HG03439 (cell line): Measurements from ENCODE around the gene SPI1.

Source experiments
- ATAC-seq: cut with Tn5 transposase; IDR thresholded peaks from one replicate; pipeline ENCODE4 v1.9.1; 2021; ENCODE audit warnings: mild to moderate bottlenecking, moderate library complexity; ENCODE audit not compliant: unreplicated experiment

Gene SPI1

DNA sequence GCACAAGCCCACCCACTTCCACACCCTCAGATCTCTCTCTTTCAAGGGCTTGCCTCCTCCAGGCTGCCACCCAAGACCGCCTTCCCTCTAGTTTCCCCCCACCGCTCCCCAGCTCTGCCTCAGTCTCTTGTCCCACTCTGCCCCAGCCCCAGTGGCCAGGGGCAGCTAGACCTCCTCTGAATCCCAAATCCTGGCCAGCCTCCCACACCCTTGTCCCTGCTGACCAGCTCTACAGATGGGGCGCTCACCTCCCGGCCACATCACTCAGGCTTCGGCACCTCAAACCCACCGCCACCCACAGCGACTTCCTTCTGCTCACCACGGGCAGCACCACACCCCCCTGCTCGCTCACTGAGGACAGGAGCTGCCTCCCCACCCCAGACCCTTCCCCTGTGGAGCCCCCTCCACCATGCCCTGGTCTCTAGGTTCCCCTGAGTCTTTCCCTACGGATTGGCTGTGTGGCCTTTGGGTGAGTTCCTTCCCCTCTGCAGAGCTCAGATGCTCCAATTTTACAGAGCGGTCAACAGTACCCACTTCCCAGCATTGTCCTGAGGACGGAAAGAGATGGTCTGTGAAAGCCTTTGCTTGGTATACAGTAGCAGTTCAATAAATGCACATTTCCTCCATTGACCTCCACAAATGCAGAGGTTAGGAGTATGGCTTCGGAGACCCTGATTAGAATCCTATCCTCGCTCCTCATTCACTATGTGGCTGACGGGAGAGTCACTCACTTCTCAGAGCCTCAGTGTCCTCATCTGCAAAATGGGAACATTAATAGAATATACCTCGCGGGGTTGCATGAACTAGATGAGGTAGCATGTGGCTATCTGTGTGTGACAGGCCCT lies 11.5 kb upstream of the SPI1 start:
- ATAC-seq: no peak

DNA sequence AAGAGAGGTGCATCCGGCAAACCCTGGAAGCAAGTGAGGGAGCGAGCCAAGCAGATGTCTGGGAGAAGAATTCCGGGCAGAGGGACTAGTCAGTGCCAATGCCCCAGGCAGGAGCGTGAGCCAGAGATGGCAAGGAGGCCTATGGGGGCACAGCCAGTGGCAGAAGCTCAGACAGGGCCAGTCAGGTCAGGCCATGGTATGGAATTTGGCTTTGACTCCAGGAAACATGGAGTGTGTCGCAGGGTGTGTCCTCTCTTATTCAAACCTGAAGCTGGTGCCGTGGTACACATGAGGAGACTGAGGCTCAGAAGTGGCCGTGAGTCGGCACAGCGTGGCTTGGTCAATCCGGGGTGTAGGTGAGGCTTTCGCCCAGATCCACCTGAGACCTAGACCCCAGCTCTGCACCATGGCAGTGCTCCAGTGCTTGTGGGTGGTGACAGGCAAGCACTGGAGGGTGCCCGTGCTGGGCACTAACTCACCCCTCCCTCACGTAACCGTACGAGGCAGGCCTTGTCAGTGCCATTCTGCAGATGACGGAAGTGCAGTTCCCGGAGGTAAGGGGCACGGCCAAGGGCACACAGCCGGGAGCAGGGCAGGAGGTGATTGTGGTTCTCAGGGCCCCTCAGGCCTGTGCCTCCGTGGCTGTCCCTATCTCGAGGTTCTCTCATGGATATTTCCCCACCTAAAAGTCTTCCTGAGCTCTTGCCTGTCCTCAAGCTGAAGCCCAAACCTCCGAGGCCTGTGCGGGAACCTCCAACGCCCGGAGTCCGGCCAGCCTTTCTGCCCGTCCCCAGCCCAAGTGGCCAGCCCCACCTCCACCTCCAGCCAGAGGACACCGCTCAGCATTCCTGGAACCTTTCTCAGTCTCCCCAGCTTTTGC lies 10.6 kb upstream of the SPI1 start:
- ATAC-seq: no peak

DNA sequence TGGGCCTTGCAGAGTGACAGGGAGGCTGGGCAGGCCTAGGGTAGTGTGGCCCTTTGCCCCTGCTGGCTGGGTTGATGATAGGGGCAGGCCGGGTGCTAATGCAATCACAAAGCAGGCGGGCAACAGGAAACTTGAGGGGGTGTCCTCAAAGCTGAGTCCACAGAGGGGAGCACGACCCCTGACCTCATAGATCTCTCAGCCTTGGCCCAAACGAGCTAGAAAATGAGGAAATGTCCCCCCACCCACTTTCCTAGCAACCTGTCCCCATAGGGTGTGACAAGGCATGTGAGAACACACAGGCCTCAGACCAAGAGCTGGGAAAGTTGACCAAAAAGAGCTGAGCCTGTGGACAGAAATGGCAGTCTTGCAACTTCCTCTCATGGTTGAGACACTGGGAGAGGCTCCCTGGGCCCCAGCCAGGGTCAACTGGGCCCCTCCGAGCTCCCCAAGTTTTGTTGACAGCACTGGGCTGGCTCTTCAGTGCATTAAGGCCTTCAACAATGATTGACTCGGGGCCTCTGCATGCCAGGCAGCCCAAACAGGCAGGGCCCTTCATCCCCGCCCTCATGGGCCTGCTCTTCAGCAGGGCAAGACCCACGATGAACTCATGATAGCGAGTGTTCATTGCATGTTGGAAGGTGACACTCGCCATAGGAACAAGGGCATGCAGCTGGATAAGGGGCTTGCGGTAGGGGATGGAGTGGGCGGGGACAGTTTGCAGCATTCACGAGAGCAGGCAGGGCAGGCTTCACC lies 9.8 kb upstream of the SPI1 start:
- ATAC-seq: no peak

DNA sequence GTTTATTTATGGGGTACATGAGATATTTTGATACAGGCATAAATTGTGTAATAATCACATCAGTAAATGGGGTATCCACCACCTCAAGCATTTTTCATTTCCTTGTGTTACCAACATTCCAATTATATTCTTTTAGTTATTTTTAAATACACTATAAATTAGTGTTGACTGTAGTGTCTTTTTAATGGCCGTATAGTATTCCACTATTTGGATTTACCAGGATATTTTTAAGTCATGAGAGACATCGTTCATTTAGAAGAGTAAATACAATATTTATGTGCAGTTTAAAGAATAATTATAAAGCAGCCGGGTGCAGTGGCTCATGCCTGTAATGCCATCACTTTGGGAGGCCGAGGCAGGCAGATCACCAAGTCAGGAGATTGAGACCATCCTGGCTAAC lies 6.2 kb upstream of the SPI1 start:
- ATAC-seq: no peak

DNA sequence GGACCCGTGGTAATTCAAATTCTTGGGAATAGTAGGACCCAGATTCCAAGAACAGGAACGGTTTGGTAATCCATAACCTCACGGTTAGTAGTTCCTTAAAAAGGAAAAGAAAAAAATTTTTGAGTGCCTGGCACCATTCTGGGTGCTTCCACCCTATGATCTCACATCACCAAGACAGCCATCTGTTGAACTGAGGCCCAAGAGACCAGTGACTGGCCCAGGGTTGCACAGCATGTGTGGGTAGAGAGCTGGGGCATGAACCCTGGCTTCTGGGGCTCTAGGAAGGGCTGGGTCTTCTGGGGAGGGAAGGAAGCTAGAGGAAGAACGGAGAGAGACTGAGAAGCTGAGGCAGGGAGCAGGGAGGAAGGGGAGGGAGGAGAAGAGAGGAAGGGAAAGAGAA lies 4.7 kb upstream of the SPI1 start:
- ATAC-seq: no peak

DNA sequence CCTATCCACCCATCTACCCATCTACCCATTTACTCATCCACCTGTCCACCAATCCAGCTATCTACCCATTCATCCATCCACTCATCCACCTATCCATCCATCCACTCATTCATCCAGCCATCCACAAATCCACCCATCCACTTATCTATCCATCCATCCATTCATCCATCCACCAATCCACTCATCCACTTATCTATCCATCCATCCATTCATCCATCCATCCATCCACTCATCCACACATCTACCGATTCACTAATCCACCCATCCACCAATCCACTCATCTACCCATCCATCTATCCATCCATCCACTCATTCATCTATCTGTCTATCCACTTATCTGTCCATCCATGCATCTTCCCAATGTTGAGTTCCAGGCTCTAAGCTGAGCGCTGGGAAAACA lies 1.7 kb upstream of the SPI1 start:
- no peak for ATAC-seq

DNA sequence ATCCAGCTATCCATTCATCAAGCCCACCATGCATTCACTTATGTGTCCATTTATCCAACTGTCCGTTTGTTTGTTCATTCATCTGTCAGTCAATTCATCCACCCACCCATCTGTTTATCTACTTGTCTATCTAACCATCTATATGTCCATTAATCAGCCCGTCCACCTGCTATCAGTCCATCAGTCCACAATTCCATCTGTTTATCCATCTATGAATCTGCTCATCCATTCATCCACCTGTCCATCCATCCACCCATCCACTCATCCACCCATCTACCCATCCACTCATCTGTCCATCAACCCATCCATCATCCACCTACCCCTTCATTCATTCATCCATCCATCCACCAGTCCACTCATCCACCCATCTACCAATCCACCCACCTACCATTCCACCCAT lies 970 bp upstream of the SPI1 start:
- no peak for ATAC-seq

DNA sequence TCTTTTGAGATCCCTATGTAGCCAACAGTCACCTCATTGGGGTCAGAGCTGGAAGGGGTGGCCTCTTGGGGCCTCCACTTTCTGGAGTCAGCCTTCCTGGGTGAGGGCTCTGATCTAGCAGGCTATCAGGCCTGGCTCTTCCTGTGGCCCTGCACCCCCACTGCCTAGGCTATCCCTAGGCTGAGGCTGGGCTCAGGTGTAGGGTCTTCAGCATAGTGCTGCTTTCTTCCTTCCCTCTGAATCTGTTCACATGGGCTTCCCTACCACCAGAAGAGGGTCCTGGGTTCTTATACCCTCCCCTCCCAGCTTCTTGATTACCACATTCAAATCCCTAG lies 456 bp upstream of the SPI1 start:
- peak; percentile 7 for ATAC-seq

DNA sequence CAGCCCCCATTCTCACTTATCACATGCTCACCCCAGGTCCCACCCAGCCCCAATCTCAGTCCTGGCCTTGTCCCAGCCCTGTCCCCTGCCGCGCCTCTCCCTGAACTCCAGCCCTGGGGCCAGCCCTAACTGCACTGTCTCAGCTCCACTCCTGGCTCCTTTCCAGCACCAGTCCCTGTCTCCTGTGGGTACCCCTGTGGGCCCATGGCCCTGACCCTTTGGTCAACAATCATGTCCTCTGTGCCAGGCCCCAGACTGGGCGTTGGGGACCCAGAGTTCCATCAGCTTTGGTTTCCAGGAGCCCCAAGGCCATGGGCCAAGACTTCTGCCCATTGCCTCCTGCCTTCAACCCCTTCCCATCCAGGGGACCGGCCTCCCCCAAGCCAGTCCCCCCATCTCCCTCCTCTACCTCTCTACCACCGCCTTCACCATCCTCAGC lies 757 bp downstream of the SPI1 start:
- no peak for ATAC-seq

DNA sequence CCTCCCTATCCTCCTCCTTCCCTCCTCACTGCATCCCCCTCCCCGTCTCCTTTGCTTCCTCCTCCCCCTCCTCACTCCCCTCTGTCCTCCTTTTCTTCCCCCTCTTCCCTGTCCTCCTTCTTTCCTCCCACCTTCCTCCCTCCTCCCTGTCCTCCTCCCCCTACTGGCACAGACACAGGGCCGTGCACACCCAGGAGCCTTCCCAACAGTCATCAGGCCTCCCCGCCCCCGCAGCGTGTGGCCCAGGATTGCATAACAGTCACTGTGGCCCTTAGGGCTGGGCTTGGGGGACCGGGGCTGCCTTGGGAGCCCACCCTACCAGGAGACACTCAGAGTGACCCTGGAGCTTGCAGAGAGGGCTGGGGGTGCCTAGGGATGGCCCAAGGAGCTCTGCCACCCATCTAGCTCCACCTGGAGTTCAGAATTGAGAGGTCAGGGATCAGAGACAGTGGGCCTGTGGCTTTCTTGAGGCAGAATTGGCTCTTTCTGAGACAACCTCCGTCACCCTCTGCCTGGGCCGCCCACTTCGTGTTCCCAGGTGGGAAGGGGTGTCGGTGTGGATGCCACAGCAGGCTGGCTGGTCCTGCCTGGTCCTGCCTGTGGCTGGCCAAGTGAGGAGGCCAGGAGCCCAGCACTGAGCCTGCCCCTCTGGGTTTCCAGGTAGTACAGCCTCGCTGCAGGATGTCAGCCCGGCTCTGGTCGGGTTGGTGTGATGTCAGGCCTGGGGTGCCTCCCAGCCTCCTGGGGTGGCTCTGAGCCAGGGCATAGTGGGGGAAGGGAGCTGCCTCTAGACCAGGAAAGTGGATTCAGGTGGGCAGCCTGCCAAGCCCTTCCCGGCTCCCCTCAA lies 1.6 kb downstream of the SPI1 start:
- ATAC-seq: no peak

DNA sequence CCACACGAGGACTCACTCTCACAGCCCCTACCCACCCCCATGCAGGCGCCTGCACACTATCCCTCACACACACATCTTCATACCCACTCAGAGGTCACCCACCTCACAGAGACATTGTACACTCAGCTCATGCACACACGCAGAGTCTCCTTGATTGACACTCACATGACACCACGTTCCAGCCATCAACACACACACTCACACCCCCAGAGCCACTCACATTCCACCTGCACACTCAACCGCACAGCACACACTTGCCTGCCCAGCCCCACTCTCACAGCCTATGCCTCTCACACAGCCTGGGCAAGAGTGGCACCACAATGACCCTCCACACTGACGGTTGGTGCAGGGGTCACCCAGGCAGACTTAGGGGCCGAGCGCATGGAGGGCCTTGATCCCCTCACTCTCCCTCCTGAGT lies 2.2 kb downstream of the SPI1 start:
- ATAC-seq: no peak

DNA sequence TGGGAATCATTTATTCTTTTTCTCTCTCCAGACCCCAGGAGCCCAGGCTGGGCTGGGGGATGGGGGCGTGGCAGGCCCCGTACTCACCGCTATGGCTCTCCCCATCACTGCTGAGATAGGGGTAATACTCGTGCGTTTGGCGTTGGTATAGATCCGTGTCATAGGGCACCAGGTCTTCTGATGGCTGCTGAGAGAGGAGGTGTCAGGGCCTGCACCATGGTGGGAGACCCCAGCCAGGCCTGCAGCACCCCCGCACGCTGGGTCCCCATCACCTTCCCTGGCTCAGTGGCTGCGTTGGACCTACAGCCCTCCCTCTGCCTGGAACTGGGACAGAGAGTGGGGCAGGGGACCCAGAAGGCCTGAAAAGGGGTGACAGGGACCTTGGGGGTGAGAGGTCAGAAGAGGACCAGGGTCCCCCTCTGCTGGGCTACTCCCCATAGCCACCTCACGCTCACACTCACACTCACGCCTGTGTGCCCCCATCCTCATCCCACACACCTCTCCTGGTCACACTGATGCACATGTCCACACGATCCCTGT lies 2.7 kb downstream of the SPI1 start:
- ATAC-seq: no peak

DNA sequence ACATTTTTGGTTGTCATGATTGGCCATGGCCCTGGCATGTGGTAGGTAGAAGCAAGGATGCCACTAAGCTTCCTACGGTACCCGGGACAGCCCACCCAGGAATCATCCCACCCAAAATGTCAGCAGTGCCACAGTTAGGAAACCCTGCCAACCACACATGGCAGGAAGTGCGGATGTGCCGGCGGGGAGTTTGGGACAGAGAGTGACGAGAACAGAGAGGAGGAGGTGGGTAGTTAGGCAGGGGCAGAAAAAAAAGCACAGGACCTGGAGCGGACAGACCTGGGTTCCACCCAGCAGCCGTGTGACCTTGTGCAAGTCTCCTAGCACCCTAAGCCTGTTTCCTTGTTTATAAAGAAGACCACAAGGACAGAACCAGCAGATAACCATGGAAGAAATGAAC lies 3.3 kb downstream of the SPI1 start:
- no peak for ATAC-seq

DNA sequence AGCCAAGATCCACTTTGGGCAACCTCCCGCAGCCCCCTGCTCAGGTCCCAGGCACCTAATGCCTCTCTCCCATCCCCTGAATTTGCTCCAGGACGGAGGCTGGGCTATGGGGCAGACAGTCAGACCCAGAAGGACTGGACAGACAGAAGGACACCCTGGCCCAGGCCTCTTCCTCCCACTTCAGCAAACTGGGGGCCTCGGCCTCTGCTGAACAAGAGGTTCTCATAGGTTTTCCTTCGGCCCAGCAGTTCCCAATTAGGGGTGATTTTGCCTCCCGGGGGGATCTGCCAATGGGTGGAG lies 3.7 kb downstream of the SPI1 start:
- ATAC-seq: no peak

DNA sequence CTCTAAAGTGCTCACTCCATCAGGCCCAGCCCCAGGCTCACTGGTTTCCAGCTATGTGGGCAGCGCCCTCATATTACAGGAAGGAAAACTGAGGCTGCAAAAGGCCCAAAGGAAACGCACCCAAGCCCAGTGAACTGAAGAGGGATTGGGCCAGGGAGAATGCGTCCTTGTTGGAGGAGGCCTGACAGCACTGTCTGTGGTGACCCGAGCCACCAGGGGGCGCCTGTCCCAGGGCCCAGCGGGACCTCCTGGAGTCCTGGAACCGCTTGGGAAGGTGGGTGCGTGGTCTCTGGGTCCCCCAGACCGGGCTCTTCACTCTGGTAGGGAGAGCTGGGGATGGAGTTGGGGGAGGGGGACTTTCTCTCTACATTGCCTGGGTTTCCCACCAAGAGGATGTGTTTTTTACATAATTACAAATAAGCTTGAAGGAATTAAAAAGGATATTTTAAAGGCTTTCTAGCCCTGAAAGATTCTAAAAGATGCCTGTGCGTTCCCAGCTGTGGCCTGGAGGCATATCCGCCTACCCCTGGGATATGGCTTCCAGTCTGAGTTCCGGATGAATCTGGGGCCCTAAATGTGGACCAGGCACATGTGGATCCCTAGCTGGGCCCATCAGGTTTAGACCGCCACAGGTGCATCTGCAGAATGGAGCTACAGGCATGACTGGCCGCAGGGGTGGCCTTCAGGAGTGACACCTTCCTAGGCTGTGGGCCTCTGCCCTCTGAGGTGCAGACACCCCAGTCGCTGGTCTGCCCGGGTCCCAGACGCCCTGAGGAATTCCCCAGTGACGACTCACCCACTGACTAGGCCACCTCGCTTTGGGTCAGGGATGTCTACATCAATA lies 4.2 kb downstream of the SPI1 start:
- peak; percentile 39 for ATAC-seq

DNA sequence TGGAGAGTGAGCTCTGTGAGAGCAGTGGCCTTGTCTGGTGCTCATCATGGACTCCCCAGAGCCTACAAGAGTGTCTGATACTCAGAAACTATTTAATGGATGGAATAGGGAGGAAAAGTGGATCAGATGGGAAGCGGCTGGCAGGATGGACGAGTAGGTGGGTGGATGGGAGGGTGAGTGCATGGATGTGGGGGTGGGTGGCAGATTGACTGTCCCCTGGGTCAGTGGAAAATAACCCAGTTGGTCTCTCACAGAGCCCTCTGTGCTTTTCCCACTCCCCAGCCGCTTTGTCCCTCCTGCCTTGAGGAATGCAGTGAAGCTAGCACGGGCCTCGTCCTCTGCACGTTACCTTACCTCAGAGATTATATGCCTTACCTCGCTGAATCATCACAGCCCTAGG lies 5.9 kb downstream of the SPI1 start:
- ATAC-seq: no peak

DNA sequence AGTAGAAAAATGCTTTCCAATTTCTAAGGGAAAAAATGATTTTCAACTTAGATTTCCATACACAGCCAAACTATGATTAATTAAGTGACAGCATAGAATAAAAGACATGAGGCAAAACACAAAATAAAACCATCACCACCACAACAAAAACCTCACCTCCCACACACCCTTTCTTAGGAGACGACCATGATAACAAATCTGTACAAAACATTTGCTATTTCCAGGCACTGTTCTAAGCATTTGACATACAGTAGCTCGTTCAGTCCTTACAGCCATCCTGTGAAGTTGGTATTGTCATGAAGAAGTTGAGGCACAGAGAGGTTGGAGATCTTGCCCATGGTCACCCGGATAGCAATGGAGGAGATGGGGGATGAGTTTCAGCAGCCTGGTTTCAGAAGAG lies 8.7 kb downstream of the SPI1 start:
- ATAC-seq: no peak

DNA sequence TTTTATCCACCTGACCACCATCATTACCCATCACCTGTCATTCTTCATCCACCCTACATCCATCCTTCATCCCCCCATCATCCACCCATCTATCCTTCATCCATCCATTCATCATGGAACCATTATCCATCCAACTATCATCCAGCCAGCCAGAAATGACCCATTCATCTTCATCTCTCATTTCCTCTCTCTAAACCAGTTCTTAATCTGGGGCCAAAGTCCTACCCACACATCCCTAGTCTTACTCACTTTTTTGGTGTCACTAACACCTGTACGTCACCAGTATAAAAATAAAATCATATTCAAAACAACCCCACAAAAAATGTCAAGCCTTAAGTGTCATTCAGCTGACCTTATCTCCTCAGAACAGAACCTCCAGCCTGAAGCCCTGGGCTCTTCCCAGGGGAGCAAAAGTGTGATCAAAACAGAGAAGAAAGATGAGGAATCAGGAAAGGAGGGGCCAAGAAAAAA lies 12.3 kb downstream of the SPI1 start:
- peak; percentile 66 for ATAC-seq

DNA sequence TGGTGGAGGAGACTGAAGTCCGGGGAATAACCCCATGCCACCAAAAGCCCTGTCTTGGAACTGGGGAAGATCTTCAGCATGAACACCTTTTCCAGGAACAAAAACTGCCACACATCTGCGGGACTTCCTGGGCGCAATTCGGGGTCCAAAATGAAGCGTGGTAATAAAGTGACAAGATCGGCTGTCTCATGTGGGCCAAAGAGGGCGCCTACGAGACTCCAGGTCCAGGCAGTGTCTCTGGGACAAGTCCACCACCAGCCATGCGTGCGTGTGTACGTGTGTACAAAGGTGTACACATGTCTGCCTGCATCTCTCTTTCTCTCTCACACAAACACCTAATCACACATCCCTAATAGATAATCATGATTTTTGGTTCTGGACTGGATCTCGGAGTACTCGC lies 16.9 kb downstream of the SPI1 start:
- ATAC-seq: no peak

DNA sequence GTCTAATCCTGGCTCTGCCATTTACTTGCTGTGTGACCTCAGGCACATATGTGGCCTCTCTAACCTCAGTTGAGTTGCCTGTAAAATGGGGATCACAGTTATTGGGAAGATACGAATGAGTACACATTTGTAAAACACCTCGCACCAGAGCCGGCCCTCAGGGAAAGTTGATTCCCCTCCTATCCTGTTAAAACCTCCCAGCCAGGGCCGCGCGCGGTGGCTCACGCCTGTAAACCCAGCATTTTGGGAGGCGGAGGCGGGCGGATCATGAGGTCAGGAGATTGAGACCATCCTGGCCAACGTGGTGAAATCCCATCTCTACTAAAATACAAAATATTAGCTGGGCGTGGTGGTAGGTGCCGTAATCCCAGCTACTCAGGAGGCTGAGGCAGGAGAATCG lies 18.0 kb downstream of the SPI1 start:
- no peak for ATAC-seq
